Gastrocnemius medialis (tissue), 4 donors: ENCODE measurements around the gene DENND6B.

Experiments used
- POLR2A ChIP-seq, 2 donors: fragments of 450-650 bp; IDR thresholded peaks; one replicate each; pipeline ENCODE4 v1.6.1; 2017; ENCODE audit warnings: antibody characterized with exemption in 2 of 2, mild to moderate bottlenecking in 2 of 2, moderate library complexity in 2 of 2
- TF ChIP-seq, protein P1 (sequence below), 5 experiments: fragments of 450-650 bp in 3 of 5; fragments of 200-600 bp in 2 of 5; sonication (generic) in 2 of 5; IDR thresholded peaks in 4 of 5; conservative IDR thresholded peaks in 1 of 5; 1 replicate in 4 of 5; 2 replicates in 1 of 5; pipeline ENCODE4 v1.5.1; 2016 to 2019; ENCODE audit warnings: antibody characterized with exemption in 5 of 5, mild to moderate bottlenecking in 3 of 5, moderate library complexity in 3 of 5

DNA sequence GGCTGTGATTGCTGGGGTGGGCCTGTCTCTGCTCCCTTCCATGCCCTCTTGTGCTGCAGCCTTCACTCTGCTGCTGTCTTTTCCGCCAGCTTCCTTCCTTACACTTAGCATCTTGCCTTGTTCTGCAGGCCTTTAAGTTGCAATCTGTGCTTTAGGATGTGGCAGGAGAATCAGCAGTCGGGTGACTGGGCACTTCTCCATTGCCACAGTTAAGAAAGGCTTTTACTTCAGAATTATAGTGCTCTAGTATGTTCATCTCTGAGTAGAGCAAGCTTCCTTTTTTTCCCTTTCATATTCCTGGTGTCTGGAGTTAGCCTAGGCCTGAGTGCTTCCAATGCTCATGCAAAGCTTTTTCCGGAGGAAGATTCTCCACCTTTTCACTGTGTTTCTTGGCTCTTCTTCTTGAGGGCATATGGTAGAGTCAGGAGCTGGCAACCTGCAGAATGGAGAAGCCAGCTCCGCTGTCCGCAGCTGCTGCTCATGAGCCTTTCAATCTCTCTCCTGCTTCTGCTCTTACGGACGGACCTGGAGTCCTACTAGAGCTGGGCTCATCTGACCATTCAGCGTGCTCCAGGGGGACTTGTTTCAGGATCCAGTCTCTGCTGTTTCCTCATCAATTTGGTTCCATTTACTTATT lies 36.5 kb upstream of the DENND6B start:
- TF ChIP-seq, protein P1, sequence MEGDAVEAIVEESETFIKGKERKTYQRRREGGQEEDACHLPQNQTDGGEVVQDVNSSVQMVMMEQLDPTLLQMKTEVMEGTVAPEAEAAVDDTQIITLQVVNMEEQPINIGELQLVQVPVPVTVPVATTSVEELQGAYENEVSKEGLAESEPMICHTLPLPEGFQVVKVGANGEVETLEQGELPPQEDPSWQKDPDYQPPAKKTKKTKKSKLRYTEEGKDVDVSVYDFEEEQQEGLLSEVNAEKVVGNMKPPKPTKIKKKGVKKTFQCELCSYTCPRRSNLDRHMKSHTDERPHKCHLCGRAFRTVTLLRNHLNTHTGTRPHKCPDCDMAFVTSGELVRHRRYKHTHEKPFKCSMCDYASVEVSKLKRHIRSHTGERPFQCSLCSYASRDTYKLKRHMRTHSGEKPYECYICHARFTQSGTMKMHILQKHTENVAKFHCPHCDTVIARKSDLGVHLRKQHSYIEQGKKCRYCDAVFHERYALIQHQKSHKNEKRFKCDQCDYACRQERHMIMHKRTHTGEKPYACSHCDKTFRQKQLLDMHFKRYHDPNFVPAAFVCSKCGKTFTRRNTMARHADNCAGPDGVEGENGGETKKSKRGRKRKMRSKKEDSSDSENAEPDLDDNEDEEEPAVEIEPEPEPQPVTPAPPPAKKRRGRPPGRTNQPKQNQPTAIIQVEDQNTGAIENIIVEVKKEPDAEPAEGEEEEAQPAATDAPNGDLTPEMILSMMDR (IDR thresholded peaks at IDR 0.05 in 4 of 5, conservative IDR thresholded peaks at IDR 0.05 in 1 of 5) = no peak
- TF ChIP-seq POLR2A (IDR thresholded peaks at IDR 0.05) = no peak
